Endothelial cell (in vitro differentiated cells): Measurements from ENCODE around the gene ADRA2B. TPM values are rescaled to one million over a fixed set of nuclear protein-coding genes. Genes with fewer than 3 reads are reported as not detected.

Source experiments
- total RNA-seq: library from RNA; stranded (reverse); fragmentation: NEBNext Ultra II Directional; extraction: Animal tissue kit (Norgen Biotek cat#: 25700); gene quantifications from one replicate; pipeline ENCODE4 v1.2.1, GENCODE V29; 2021; ENCODE audit not compliant: unreplicated experiment

Gene ADRA2B
- total RNA-seq, 1 donor from 2014 or later, result 0.46 TPM

Other genes starting within 250 kb of the ADRA2B start
- gene ANKRD36C, start 124.7 kb downstream of the ADRA2B start, total RNA-seq, result 37.6 TPM
- 0.15 TPM for gene GPAT2, start 81.7 kb downstream of the ADRA2B start, total RNA-seq
- not detected for gene ASTL, start 21.9 kb upstream of the ADRA2B start, total RNA-seq
- not detected for gene DUSP2, start 28.9 kb upstream of the ADRA2B start, total RNA-seq
- gene STARD7, start 92.3 kb upstream of the ADRA2B start, total RNA-seq, result 83.4 TPM
- gene TMEM127, start 149.4 kb upstream of the ADRA2B start, total RNA-seq, result 39.0 TPM
- 63.7 TPM for gene CIAO1, start 149.7 kb upstream of the ADRA2B start, total RNA-seq
- gene SNRNP200, start 189.0 kb upstream of the ADRA2B start, total RNA-seq, result 168 TPM
- gene ITPRIPL1, start 208.7 kb upstream of the ADRA2B start, total RNA-seq, result 1.8 TPM
- 9.7 TPM for gene NCAPH, start 219.2 kb upstream of the ADRA2B start, total RNA-seq